Stomach (tissue), 9 donors: ENCODE results near the gene GNAS-AS1. TPM values are rescaled to one million over a fixed set of nuclear protein-coding genes. Genes with fewer than 3 reads are reported as not detected.
A peak's percentile ranks its signal among the peaks of the same experiment; 100 is the strongest.

Source experiments
- DNase-seq, 2 donors: peaks; one replicate each; pipeline versions ENCODE4 v3.0.0 to v3.0.0-alpha.2; 2013 to 2019
- H3K27ac ChIP-seq, 5 donors: fragments of 200-600 bp in 4 of 5; sonication (generic) in 4 of 5; one replicate each; pipeline ENCODE4 v1.5.1; 2013 to 2019; ENCODE audit warnings: mild to moderate bottlenecking in 1 of 5, moderate library complexity in 1 of 5
- H3K27me3 ChIP-seq, 3 donors: fragments of 200-600 bp; sonication (generic); one replicate each; pipeline ENCODE4 v1.5.1; 2017 to 2019; ENCODE audit warnings: mixed run types in 1 of 3
- H3K36me3 ChIP-seq, 4 donors: fragments of 200-600 bp; sonication (generic); 1 replicate in 3 of 4; 2 replicates in 1 of 4; pipeline ENCODE4 v1.5.1; 2016 to 2019
- H3K4me1 ChIP-seq, 4 donors: fragments of 200-600 bp; sonication (generic); one replicate each; pipeline ENCODE4 v1.5.1; 2016 to 2019
- H3K4me3 ChIP-seq, 4 donors: fragments of 200-600 bp; sonication (generic) in 3 of 4; one replicate each; pipeline ENCODE4 v1.5.1; 2016 to 2019; ENCODE audit warnings: mild to moderate bottlenecking in 1 of 4
- H3K9me3 ChIP-seq, 4 donors: fragments of 200-600 bp; sonication (generic); one replicate each; pipeline ENCODE4 v1.5.1; 2016 to 2019
- EP300 ChIP-seq: sonication (generic); formaldehyde crosslinking; IDR thresholded peaks from one replicate; pipeline ENCODE4 v1.6.1; 2017; ENCODE audit warnings: antibody characterized with exemption
- POLR2A ChIP-seq, 4 donors: fragments of 450-650 bp; IDR thresholded peaks; one replicate each; pipeline ENCODE4 v1.6.1; 2016; ENCODE audit warnings: antibody characterized with exemption in 4 of 4, control low read depth in 2 of 4, mild to moderate bottlenecking in 1 of 4, moderate library complexity in 1 of 4
- POLR2AphosphoS5 ChIP-seq, 3 donors: sonication (generic); formaldehyde crosslinking; IDR thresholded peaks; one replicate each; pipeline ENCODE4 v1.6.1; 2016; ENCODE audit warnings: antibody characterized with exemption in 3 of 3
- WGBS, 5 donors: extraction: QIAGEN DNeasy Blood & Tissue Kit in 3 of 5; methylation state at CpG; one replicate each; pipeline versions ENCODE4 v1.1.5 to v1.1.7; 2013 to 2018; 5-methylcytosine and 5-hydroxymethylcytosine counted together
- intact Hi-C: fragments of 100-400 bp; cut with DNase I; formaldehyde crosslinking; loops from one replicate; pipeline ENCODE4 v1.15.1; 2023; ENCODE audit warnings: low total_unique reads
- polyA plus RNA-seq, 3 donors: library from polyadenylated mRNA; stranded (reverse); fragments of 200-250 nt; gene quantifications; one replicate each; pipeline ENCODE4 v1.2.3, GENCODE V29; 2013
- total RNA-seq, 5 donors: library from RNA; depleted of rRNA; stranded (reverse); fragments of >200 nt; gene quantifications; one replicate each; pipeline versions ENCODE4 v1.1.0 to v1.2.3, GENCODE V29; 2014 to 2016
- TF ChIP-seq, protein P1 (sequence below), 7 experiments: fragments of 450-650 bp in 4 of 7; fragments of 200-600 bp in 3 of 7; sonication (generic) in 3 of 7; IDR thresholded peaks; one replicate each; pipeline ENCODE4 v1.5.1; 2016 to 2019; ENCODE audit warnings: antibody characterized with exemption in 7 of 7, control low read depth in 2 of 7, mild to moderate bottlenecking in 1 of 7
- donor health status: healthy with polysubstance abuse.
- donor health status: Bipolar disorder and iron deficiency.
- donor health status: healthy.

GNAS-AS1 gene
- total and polyA plus RNA-seq, 8 donors: 0.15 to 45.5 (median 1.8) TPM; not detected in 4

DNA sequence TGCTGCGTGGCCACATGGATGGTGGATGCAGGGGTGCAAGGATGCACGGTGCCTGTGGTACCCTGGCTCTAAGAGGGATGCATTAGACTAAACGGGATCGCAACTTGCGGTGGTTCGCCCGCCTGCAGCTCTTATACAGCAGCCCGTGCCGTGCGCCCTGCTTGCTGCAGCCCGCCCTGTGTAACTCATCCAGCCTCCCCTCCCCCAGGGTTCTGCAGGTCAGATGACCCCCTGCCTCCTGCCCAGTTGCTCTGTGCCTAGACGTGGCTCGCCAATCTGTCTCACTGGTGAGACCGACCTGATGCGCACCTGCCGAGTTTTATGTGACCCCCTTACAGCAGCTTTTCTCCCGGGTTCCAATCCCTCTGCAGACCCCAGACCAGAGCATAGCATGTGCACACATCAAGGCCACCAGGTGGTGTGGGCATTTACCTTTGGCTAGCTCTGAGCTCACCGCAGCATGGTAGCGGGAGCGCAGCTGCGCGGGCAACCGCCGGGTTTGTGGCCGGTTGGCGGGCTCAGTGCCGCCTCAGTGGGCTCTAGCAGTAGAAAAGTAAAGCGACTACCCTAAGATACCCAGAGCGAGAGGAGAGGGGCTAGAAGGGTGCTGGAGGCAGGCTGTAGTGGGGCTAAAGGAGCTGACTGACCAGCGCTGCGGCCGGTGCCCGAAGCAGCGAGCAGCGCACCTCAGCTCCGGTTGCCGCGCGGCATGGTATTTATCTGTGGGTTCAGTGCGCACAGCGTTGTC, 693 bp upstream of the GNAS-AS1 start:
- no peak for DNase-seq
- 42 to 61% (median 46%) methylated on average over 30 to 41 of the region's 41 CpGs for WGBS, 5 donors
- Histone ChIP-seq H3K9me3 (no peaks in the 10 kb centered on the region), H3K36me3 (no peaks in the 10 kb centered on the region), H3K27ac (no peak overlapping the region), H3K4me1 (peaks cover 15 to 45% (median 30%) of the 10 kb centered on the region in 4 donors), H3K27me3 (peaks cover 8 to 99% (median 60%) of the 10 kb centered on the region in 3 donors), H3K4me3 (peak overlapping the region; percentile 30 to 41 (median 37))
- intact Hi-C loops: no loop called here
- no peak for TF ChIP-seq POLR2AphosphoS5 (IDR thresholded peaks at IDR 0.05)
- TF ChIP-seq, protein P1, sequence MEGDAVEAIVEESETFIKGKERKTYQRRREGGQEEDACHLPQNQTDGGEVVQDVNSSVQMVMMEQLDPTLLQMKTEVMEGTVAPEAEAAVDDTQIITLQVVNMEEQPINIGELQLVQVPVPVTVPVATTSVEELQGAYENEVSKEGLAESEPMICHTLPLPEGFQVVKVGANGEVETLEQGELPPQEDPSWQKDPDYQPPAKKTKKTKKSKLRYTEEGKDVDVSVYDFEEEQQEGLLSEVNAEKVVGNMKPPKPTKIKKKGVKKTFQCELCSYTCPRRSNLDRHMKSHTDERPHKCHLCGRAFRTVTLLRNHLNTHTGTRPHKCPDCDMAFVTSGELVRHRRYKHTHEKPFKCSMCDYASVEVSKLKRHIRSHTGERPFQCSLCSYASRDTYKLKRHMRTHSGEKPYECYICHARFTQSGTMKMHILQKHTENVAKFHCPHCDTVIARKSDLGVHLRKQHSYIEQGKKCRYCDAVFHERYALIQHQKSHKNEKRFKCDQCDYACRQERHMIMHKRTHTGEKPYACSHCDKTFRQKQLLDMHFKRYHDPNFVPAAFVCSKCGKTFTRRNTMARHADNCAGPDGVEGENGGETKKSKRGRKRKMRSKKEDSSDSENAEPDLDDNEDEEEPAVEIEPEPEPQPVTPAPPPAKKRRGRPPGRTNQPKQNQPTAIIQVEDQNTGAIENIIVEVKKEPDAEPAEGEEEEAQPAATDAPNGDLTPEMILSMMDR (IDR thresholded peaks at IDR 0.05): no peak

DNA sequence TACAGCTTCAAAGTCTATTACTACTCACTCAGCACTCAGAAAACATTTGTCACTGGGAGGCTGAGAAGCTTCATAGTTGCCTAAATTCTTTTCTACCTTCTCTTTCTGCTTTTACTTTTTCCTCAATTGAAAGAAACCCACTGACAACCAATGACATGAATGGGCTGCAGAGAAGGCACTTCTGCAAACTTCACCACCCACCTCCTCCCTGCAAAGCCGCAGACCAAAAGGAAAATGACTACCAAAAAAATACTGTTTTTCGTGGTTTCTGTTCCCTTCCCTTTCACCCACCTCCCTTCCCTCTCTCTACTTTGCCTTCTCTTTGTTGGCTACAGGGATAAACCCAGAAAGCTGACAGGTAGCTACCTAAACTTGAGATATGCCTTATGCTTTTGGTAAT, 3.2 kb downstream of the GNAS-AS1 start:
- H3K27me3 ChIP-seq: peaks cover 0 to 97% (median 41%) of the 10 kb centered on the region in 3 donors
- no peaks in the 10 kb centered on the region for H3K36me3 ChIP-seq
- H3K4me1 ChIP-seq: peaks cover 4 to 17% (median 8%) of the 10 kb centered on the region in 4 donors
- intact Hi-C loops: no loop called here
- TF ChIP-seq POLR2AphosphoS5 (IDR thresholded peaks at IDR 0.05) (no peak), POLR2A (IDR thresholded peaks at IDR 0.05) (no peak), EP300 (no peak)
- TF ChIP-seq, protein P1 (IDR thresholded peaks at IDR 0.05): no peak
- DNase-seq: no peak
- 59 to 87% (median 72%) methylated on average over 2 of the region's 2 CpGs for WGBS, 5 donors
- H3K4me3 ChIP-seq: no peak overlapping the region
- H3K9me3 ChIP-seq: no peaks in the 10 kb centered on the region
- no peak overlapping the region for H3K27ac ChIP-seq

DNA sequence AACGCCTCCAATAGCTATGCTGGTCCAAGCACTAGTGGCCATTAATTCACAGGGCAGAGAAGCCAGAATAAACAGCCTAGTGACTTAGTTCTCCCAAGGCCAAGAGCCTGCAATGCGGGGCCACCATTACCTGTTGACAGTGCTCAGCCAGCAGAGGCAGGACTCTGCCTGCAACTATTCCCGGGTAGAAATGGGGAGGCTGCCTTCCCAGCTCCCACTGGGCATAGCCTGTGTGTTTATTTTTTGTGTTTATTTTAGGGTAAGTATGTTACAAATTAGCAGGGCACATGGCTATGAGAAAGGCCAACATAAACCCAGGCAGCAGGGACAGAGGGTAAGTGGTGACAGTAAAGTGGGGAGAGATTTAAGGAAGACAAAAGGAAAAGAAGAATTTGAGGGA, 5.0 kb downstream of the GNAS-AS1 start:
- Histone ChIP-seq H3K36me3 (no peaks in the 10 kb centered on the region), H3K4me1 (peaks cover 0 to 1% (median 0%) of the 10 kb centered on the region in 4 donors), H3K27ac (no peak overlapping the region), H3K27me3 (peaks cover 0 to 97% (median 40%) of the 10 kb centered on the region in 3 donors), H3K9me3 (no peaks in the 10 kb centered on the region), H3K4me3 (no peak overlapping the region)
- TF ChIP-seq, protein P1 (IDR thresholded peaks at IDR 0.05): no peak
- TF ChIP-seq POLR2AphosphoS5 (IDR thresholded peaks at IDR 0.05) (no peak), EP300 (no peak), POLR2A (IDR thresholded peaks at IDR 0.05) (no peak)
- intact Hi-C loops: no loop called here
- 47 to 65% (median 60%) methylated on average over 3 of the region's 3 CpGs for WGBS, 5 donors
- no peak for DNase-seq

DNA sequence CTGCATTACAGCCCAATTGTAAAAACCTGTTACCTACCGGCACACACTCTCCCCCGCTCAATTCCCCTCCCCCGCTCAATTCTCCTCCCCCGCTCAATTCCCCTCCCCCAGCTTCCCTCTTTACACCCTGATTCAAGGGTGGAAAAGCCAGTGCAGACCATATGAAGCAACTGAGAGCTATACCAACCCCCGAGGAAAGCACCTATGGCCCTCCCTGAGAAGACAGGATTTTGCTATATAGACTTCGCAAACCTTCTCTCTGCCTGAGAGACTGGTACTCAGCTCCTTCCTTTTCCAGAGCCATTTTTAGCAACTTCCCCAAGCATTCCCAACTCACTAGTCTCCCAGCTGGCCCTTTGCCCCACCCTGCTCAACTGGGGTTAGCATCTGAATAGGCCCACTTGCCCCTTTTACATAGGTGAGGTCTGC, 7.6 kb downstream of the GNAS-AS1 start:
- peaks cover 0 to 17% (median 10%) of the 10 kb centered on the region in 4 donors for H3K4me1 ChIP-seq
- no peak for TF ChIP-seq POLR2A (IDR thresholded peaks at IDR 0.05)
- TF ChIP-seq POLR2AphosphoS5 (IDR thresholded peaks at IDR 0.05): no peak
- TF ChIP-seq EP300: no peak
- TF ChIP-seq, protein P1 (IDR thresholded peaks at IDR 0.05): no peak
- H3K36me3 ChIP-seq: no peaks in the 10 kb centered on the region
- intact Hi-C loops: no loop called here
- H3K4me3 ChIP-seq: no peak overlapping the region
- DNase-seq: no peak
- no peaks in the 10 kb centered on the region for H3K9me3 ChIP-seq
- 49 to 66% (median 56%) methylated on average over 6 of the region's 6 CpGs for WGBS, 5 donors
- H3K27me3 ChIP-seq: peaks cover 0 to 98% (median 52%) of the 10 kb centered on the region in 3 donors
- H3K27ac ChIP-seq: no peak overlapping the region
